B cell (primary cell): Measurements from ENCODE around the gene KIF21B.

ENCODE experiments used
- CTCF ChIP-seq: fragments of 200-600 bp; IDR thresholded peaks from one replicate; pipeline ENCODE4 v1.8.0; 2022; ENCODE audit warnings: antibody characterized with exemption, mild to moderate bottlenecking
- EZH2 ChIP-seq: IDR thresholded peaks from 2 replicates; pipeline ENCODE4 v1.6.1; 2012; ENCODE audit warnings: borderline replicate concordance, low read depth, mild to moderate bottlenecking, moderate library complexity, low read length; ENCODE audit not compliant: insufficient read depth, poor library complexity, severe bottlenecking

GRCh38 chr1:200960236-200960947 lies 63.1 kb downstream of the KIF21B start:
- TF ChIP-seq CTCF (no peak), EZH2 (no peak)
